Stimulated activated CD8-positive, alpha-beta memory T cell treated with anti-CD3 and anti-CD28 coated beads, Interleukin-4, amount 100 ng/mL, for 24 hours (primary cell): Measurements from ENCODE around the gene MAST1.
"Not testable (repeated sequence)": the region's sequence is repeated elsewhere in the genome, so short reads cannot be mapped to it uniquely, and the experiment has no call there.

Experiments used
- DNase-seq: peaks from one replicate; pipeline ENCODE4 v3.0.0-alpha.2; 2020; ENCODE audit warnings: low read depth

MAST1 gene

GRCh38 chr19:12838182-12838885, at the start of gene MAST1:
TSS of gene MAST1 (plus strand) at chr19:12838515. CDS start at chr19:12838573, 58 bp downstream.
- no peak for DNase-seq

DNA sequence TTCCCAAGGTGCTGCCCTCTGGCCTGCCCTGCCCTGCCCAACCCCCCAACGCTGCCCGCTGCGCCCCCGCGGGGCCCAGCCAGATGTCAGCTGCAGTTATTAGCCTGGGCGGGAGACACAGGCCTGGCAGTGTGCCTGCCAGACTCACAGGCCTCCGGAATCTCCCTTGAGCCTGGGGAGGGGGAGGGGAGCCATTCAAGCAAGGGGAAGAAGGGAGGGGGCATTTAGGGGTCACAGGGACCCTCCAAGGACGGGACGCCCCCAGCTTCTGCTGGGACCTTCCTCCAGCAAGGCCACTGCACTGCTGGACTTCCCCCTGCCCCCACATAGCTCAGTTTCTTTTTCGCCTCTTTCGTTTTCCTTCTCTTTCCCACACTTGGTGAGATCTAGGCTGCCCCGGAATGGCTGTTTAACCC, 49.6 kb upstream of the MAST1 start:
- DNase-seq: no peak

DNA sequence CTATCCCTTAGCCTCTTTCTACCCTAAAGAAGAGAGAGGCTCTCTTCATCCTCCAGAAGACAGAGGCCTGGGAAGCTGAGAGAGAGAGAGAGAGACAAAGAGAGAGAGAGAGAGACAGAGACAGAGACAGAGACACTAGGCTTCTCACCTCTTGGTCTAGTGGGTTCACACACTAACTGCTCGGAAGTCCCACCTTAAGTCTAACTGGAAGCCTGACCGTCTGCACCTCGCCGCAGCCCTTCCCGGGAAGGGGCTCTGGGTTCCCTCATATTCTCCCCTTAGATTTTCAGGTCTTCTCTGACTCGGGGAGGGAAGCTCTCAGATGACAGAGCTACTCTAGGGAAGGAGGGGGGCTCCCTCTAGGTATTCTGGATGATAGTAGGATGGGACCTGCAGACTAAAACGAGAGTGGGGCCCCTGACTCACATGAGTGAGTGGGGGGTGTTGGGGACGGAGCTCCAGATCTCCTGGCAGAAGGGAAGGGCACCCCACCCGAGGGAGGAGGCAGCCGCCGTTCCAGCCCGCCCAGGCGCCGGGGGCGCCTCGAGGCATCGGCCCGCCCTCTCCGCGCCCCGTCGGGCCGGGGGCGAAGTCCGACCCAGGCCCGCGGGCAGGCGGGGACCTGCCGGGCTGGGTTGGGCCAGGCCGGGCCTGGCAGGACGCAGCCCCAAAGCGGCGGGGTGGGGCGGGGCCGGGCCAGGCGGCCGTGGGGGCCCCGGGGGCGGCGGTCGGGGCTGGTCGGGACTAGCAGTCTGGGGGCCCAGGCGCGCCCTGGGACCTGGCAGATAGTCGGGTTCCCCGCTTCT, 49.0 kb upstream of the MAST1 start:
- no peak for DNase-seq

DNA sequence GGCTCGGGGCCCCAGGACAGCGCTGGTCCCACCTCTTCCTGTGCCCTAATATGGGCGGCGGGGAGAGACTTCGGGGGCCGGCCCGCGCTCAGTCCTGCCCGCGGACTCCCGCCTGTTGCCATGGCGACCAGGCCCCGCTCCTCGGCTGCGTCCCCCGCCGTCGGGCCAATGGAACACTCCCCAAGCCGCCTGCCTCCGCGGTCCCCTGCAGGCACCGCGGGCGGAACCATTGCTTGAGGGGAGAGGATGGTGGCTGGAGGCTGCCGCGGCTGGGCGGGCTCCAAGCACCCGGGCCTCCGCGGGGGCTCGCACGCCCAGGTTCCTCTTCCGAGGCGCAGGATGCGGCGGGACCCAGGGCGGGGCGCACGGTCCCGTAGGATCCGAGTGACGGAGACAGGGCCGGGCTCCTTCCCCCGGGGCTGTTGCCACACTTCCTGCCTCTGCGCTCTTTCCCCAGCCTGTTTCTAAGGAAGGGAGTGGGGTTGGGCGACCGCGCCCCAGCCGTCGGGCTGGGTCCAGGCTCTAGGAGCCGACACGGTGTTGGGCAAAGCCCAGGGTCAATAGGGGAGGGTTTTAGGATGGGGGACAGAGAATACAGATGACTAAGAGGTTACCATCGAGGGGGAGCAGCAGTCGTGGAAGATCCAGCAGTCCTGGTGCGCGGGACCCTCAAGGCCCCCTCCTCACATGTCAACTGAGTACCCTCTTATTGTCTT, 48.3 kb upstream of the MAST1 start:
- DNase-seq: peak; percentile 94

DNA sequence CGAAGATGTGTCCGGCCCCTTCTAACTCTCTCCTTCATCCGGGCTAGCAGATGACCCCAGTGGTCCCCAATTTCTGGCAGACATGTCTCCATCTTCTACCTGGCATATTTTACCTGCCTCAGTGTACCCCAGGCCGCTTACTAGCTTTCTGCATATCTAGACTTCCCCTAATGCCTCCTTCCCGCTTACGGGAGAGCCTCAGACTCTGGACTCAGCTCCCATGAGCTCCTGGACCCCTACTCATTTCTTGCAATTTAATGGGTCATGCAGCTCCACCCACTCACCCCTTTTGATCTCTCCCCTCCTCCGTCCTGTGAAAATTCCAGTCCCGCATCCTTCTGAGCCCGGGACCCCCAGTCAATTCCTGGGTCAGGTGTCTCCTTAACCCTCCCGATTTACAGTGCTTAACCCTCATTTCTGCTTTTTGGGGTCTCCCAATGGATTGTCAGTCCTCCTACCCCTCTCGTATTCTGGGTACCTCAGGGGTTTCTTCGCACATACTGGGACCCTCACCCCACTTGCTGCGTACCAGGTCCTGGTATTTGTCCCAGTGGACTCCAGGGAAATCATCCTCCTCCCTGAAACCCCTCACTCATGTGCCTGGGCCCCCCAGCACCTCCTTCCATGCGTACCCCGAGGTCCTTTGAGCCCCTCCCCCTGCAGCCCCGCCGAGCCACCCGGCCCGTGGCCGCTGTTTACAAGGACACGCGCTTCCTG, 47.5 kb upstream of the MAST1 start:
- no peak for DNase-seq

- DNase-seq: peak; percentile 93
Measured at GRCh38 chr19:12791345-12792050, 46.8 kb upstream of the MAST1 start, which contains the start of gene JUNB. TSS of gene JUNB (plus strand) at chr19:12791486. CDS start at chr19:12791772, 286 bp downstream.

DNA sequence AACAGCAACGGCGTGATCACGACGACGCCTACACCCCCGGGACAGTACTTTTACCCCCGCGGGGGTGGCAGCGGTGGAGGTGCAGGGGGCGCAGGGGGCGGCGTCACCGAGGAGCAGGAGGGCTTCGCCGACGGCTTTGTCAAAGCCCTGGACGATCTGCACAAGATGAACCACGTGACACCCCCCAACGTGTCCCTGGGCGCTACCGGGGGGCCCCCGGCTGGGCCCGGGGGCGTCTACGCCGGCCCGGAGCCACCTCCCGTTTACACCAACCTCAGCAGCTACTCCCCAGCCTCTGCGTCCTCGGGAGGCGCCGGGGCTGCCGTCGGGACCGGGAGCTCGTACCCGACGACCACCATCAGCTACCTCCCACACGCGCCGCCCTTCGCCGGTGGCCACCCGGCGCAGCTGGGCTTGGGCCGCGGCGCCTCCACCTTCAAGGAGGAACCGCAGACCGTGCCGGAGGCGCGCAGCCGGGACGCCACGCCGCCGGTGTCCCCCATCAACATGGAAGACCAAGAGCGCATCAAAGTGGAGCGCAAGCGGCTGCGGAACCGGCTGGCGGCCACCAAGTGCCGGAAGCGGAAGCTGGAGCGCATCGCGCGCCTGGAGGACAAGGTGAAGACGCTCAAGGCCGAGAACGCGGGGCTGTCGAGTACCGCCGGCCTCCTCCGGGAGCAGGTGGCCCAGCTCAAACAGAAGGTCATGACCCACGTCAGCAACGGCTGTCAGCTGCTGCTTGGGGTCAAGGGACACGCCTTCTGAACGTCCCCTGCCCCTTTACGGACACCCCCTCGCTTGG, 46.1 kb upstream of the MAST1 start:
- DNase-seq: peak; percentile 60

DNA sequence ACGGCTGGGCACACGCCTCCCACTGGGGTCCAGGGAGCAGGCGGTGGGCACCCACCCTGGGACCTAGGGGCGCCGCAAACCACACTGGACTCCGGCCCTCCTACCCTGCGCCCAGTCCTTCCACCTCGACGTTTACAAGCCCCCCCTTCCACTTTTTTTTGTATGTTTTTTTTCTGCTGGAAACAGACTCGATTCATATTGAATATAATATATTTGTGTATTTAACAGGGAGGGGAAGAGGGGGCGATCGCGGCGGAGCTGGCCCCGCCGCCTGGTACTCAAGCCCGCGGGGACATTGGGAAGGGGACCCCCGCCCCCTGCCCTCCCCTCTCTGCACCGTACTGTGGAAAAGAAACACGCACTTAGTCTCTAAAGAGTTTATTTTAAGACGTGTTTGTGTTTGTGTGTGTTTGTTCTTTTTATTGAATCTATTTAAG, 45.4 kb upstream of the MAST1 start:
- DNase-seq: no peak

DNA sequence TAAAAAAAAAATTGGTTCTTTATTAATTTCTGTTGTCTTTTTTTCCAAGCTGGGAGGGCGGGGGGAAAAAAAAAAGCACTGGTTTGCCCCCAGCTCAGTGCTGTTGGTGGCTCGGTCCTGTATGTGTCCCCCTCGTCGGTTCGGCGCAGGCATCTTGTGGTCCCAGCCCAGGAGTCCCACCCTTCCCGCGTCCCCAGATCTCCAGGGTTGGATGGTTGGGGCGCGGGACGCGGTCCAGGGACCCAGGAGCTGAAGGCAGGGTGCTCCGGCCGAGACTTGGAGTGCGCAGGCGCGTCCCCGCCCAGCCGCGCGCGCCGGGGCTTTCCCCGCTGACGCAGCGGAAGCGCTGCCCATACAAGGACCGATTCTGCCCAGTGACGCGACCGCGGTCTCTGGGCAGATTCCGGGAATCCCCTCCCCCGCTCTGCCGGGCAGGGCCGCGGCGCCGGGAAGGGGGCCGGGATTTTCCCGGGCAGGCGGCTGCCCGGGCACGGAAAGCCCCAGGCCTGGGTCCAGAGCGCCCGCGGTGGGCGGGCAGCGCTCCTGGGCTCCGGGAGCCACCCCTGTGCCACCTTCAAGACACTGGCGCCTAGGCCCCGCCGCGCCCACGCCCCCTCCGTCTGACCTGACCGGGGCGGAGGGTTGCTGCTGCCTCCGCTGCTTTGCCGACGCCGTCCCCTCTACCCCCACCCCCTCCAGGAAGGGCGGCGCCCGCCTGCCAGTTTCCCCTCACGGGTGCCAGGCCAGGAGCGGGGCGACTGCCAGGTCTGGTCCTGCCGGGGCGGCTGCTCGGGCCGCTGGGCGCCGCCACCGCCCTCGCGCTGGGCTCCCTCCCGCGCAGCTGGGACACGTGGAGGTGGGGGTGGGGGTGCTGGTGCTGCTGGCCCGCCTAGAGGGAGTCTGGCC, 44.8 kb upstream of the MAST1 start:
- DNase-seq: peak; percentile 87

- DNase-seq: no peak
Measured at GRCh38 chr19:12794196-12794941, 43.9 kb upstream of the MAST1 start.

DNA sequence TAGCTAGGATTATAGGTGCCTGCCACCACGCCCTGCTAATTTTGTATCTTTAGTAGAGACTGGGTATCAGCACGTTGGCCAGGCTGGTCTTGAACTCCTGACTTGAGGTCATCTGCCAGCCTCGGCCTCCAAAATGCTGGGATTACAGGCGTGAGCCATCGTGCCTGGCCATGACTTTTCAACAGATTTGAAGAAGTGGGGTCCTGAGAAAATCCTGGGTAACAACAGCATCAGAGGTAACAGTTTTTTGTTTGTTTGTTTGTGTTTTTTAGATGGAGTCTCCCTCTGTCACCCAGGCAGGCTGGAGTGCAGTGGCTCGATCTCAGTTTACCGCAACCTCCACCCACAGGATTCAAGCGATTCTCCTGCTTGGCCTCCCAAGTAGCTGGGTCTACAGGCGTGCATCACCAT, 43.3 kb upstream of the MAST1 start:
- DNase-seq: no peak

DNA sequence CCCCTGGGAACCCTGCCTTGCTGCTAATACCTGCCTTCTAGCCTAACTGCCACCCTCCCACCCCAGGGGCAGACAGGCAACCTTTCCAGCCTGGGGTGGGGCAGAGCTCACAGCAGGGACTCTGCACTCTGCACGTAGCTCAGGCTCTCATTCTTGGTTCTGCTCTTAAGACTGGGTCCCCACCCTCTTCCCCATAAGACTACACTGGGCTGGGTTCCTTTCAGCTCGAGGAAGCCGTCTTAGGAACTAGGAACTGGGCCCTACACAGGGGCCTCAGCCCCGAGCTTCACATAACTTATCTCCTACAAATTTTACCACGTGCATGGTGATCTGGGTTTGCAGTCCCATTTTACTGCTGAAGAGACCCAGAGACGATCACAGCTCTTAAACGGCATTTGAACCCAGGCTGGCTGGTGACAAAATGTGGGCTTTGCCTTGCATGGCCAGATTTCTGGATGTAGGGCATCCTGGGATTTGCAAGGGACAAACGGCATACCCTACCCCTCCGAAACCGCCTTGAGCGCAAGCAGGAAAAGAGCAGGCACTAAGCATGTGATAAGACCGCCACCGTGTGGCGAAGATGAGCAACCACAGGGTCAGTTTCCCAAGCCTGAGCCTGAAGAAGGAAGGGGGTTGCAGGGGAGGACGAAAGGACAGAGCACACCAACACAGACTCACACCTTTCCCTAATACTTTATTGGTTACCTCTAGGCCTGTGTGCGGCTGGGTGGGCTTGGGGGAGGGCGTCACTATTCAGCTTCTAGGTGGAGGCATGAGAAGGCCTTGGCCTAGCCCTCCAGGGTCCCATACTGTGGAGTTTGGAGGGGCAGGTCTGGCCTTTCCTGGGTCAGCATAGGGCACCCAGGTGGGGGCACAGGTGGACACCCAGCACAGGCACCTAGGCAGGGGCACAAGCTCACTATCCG, 41.9 kb upstream of the MAST1 start:
- DNase-seq: no peak

DNA sequence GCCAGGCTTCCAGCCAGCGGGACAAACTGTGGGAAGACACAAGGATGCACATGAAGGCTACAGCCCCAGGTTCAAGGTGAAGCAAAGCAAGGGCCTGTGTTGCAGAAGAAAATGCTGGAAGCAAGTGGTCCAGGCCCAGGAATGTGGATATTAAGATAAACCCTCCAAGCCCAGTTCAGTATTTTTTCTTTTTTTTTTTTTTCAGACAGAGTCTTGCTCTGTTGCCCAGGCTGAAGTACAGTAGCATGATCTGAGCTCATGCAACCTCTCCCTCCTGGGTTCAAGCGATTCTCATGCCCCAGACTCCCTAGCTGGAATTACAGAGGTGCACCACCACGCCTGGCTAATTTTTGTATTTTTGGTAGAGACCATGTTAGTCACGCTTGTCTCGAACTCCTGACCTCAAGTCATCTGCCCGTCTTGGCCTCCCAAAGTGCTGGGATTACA, 41.2 kb upstream of the MAST1 start:
- DNase-seq: no peak

GRCh38 chr19:12797607-12798006, 40.7 kb upstream of the MAST1 start:
- DNase-seq: not testable (repeated sequence)

GRCh38 chr19:12799742-12800465, 38.4 kb upstream of the MAST1 start:
- DNase-seq: no peak

- no peak for DNase-seq
Measured at GRCh38 chr19:12800466-12800770, 37.9 kb upstream of the MAST1 start.

DNA sequence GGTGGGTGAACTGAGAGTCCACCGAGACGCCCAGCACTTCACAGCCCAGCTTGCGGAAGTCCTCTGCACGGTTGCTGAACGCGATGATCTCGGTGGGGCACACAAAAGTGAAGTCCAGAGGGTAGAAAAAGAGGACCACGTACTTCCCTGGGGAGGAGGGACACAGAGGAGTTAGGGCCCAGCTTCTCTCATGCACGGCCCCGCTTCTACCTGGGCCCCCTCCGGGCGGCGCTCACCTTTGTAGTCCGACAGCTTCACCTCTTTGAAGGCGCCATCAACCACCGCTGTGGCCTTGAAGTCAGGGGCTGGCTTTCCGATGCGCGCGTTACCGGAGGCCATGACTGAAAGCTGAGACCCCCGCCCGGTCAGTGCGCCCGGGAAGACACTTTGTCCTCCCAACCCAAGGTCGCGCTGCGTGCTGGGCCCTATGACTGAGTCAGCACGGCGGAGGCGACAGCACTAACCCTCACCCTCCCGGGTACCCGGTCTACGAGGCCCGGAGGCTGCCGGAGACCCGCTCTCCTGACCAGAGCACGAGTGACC, 37.3 kb upstream of the MAST1 start:
- DNase-seq: no peak
